ENCODE measurements around the gene ZBP1. TPM values are rescaled to one million over a fixed set of nuclear protein-coding genes. Genes with fewer than 3 reads are reported as not detected.

Gene ZBP1
- total RNA-seq, 4 donors from 2014 or later = 0.80 TPM; not detected in 3

- Histone ChIP-seq H3K9me3 (no peaks in the 10 kb centered on the region), H3K27ac (no peak overlapping the region), H3K4me3 (peak overlapping the region; percentile 1), H3K36me3 (no peaks in the 10 kb centered on the region), H3K27me3 (peaks cover 11% of the 10 kb centered on the region), H3K4me1 (peaks cover 10% of the 10 kb centered on the region)
- WGBS = 76% methylated on average over 19 of the region's 19 CpGs
- peak in 1 of 2 donors; percentile 77 for DNase-seq (ENCODE audit: low spot score in 2 of 2)
- no peak for TF ChIP-seq EP300 (IDR thresholded peaks at IDR 0.05)
- no peak for TF ChIP-seq POLR2AphosphoS5 (IDR thresholded peaks at IDR 0.05)
- no peak for TF ChIP-seq POLR2A (IDR thresholded peaks at IDR 0.05)
- no peak for TF ChIP-seq CTCF (IDR thresholded peaks at IDR 0.05)
Observed at GRCh38 chr20:57619051-57619831, 985 bp downstream of the ZBP1 start.

GRCh38 chr20:57618764-57619050, 1.5 kb downstream of the ZBP1 start:
- no peaks in the 10 kb centered on the region for H3K9me3 ChIP-seq
- no peak for DNase-seq (ENCODE audit: low spot score in 2 of 2)
- peak overlapping the region; percentile 1 for H3K4me3 ChIP-seq
- TF ChIP-seq POLR2A (IDR thresholded peaks at IDR 0.05) (no peak), CTCF (IDR thresholded peaks at IDR 0.05) (no peak), EP300 (IDR thresholded peaks at IDR 0.05) (no peak), POLR2AphosphoS5 (IDR thresholded peaks at IDR 0.05) (no peak)
- WGBS = 76% methylated on average over 6 of the region's 6 CpGs
- peaks cover 11% of the 10 kb centered on the region for H3K27me3 ChIP-seq
- no peak overlapping the region for H3K27ac ChIP-seq
- peaks cover 10% of the 10 kb centered on the region for H3K4me1 ChIP-seq
- no peaks in the 10 kb centered on the region for H3K36me3 ChIP-seq

GRCh38 chr20:57618091-57618763, 2.0 kb downstream of the ZBP1 start:
- no peak overlapping the region for H3K4me3 ChIP-seq
- H3K27ac ChIP-seq = no peak overlapping the region
- peaks cover 11% of the 10 kb centered on the region for H3K27me3 ChIP-seq
- 79% methylated on average over 14 of the region's 14 CpGs for WGBS
- H3K36me3 ChIP-seq = no peaks in the 10 kb centered on the region
- TF ChIP-seq CTCF (IDR thresholded peaks at IDR 0.05) (no peak), POLR2AphosphoS5 (IDR thresholded peaks at IDR 0.05) (no peak), EP300 (IDR thresholded peaks at IDR 0.05) (no peak), POLR2A (IDR thresholded peaks at IDR 0.05) (no peak)
- no peaks in the 10 kb centered on the region for H3K9me3 ChIP-seq
- peaks cover 10% of the 10 kb centered on the region for H3K4me1 ChIP-seq
- DNase-seq (ENCODE audit: low spot score in 2 of 2) = no peak

- H3K9me3 ChIP-seq = no peaks in the 10 kb centered on the region
- no peaks in the 10 kb centered on the region for H3K36me3 ChIP-seq
- no peak overlapping the region for H3K4me3 ChIP-seq
- no peak for DNase-seq (ENCODE audit: low spot score in 2 of 2)
- H3K4me1 ChIP-seq = peaks cover 7% of the 10 kb centered on the region
- TF ChIP-seq EP300 (IDR thresholded peaks at IDR 0.05) (no peak), POLR2AphosphoS5 (IDR thresholded peaks at IDR 0.05) (no peak), POLR2A (IDR thresholded peaks at IDR 0.05) (no peak), CTCF (IDR thresholded peaks at IDR 0.05) (no peak)
- no peak overlapping the region for H3K27ac ChIP-seq
- WGBS = 88% methylated on average over 6 of the region's 6 CpGs
- H3K27me3 ChIP-seq = peaks cover 11% of the 10 kb centered on the region
Observed at GRCh38 chr20:57617079-57617795, 3.0 kb downstream of the ZBP1 start.
